ENCODE measurements around the gene SLC35D1. TPM values are rescaled to one million over a fixed set of nuclear protein-coding genes. Genes with fewer than 3 reads are reported as not detected.

The SLC35D1 gene
- total RNA-seq, 4 donors from 2014 or later: 8.3 to 54.3 (median 31.8) TPM

DNA sequence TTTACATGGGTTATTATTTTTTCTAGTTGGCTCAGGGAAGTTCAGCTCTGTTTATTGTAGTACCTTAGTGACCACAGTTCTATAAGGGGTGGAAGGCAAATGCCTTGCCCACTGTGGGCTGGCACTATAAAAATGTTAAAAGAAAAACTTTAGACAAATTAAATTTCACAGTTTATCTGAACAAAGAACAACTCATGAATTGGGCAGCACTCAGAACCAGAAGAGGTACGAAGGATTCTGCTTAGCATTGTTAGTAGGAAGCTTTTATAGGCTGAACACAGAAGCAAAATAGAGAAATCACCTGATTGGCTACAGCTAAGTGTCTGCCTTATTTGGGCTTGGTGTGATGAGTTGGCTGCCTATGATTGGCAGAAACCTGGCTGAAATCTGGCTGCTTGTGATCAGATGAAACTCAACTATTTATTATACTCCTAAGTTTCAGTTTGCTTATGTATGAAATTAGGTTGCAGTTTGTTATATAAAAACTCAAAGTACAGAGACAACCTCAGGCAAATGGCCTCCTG is 35.8 kb upstream of the SLC35D1 start:
- Histone ChIP-seq H3K27me3 (no peaks in the 10 kb centered on the region), H3K27ac (no peak overlapping the region), H3K9me3 (no peaks in the 10 kb centered on the region), H3K36me3 (no peaks in the 10 kb centered on the region), H3K4me1 (no peaks in the 10 kb centered on the region), H3K4me3 (no peak overlapping the region)
- TF ChIP-seq, protein P1, sequence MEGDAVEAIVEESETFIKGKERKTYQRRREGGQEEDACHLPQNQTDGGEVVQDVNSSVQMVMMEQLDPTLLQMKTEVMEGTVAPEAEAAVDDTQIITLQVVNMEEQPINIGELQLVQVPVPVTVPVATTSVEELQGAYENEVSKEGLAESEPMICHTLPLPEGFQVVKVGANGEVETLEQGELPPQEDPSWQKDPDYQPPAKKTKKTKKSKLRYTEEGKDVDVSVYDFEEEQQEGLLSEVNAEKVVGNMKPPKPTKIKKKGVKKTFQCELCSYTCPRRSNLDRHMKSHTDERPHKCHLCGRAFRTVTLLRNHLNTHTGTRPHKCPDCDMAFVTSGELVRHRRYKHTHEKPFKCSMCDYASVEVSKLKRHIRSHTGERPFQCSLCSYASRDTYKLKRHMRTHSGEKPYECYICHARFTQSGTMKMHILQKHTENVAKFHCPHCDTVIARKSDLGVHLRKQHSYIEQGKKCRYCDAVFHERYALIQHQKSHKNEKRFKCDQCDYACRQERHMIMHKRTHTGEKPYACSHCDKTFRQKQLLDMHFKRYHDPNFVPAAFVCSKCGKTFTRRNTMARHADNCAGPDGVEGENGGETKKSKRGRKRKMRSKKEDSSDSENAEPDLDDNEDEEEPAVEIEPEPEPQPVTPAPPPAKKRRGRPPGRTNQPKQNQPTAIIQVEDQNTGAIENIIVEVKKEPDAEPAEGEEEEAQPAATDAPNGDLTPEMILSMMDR (IDR thresholded peaks at IDR 0.05): no peak
- no peak for TF ChIP-seq POLR2A (IDR thresholded peaks at IDR 0.05)
- no peak for DNase-seq

DNA sequence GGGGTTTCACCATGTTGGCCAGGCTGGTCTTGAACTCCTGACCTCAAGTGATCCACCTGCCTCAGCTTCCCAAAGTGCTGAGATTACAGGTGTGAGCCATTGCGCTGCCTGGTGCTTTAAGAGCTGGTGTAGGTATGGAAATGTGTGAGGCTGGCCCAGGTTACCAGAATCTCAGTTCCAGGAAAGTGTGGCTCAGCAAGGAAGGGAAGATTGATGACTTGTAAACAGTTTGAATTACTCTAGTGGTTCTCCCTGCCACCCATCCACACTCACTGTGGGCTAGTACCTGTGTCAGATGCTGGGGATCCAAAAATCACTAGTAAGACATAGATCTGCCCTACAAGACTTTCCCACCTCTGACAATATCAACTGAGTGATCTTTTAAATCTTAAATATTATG is 34.5 kb upstream of the SLC35D1 start:
- TF ChIP-seq, protein P1 (IDR thresholded peaks at IDR 0.05): no peak
- TF ChIP-seq POLR2A (IDR thresholded peaks at IDR 0.05): no peak
- DNase-seq: no peak
- Histone ChIP-seq H3K4me3 (no peak overlapping the region), H3K27ac (no peak overlapping the region), H3K27me3 (no peaks in the 10 kb centered on the region), H3K36me3 (no peaks in the 10 kb centered on the region), H3K9me3 (no peaks in the 10 kb centered on the region), H3K4me1 (no peaks in the 10 kb centered on the region)

DNA sequence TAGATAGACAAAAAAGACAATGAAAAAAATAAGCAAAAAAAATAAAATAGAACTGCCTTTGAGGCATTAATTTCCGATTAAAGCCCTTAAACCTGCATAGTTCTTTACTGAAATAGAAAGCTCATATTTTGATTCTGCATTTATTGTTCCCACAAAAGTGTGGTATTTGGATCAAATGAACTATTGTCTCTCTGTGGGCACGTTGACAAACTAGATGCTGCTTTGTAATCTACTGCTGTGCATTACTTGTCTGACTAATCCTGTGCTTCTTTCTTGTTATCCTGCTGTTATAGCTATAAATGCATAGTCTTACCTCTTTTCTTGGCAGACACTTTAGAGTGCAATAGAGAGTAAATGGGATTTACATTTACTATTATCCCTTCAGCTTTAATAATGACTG is 31.4 kb upstream of the SLC35D1 start:
- Histone ChIP-seq H3K9me3 (no peaks in the 10 kb centered on the region), H3K4me1 (no peaks in the 10 kb centered on the region), H3K27me3 (no peaks in the 10 kb centered on the region), H3K27ac (no peak overlapping the region), H3K36me3 (no peaks in the 10 kb centered on the region), H3K4me3 (no peak overlapping the region)
- TF ChIP-seq, protein P1 (IDR thresholded peaks at IDR 0.05): no peak
- TF ChIP-seq POLR2A (IDR thresholded peaks at IDR 0.05): no peak
- no peak for DNase-seq

DNA sequence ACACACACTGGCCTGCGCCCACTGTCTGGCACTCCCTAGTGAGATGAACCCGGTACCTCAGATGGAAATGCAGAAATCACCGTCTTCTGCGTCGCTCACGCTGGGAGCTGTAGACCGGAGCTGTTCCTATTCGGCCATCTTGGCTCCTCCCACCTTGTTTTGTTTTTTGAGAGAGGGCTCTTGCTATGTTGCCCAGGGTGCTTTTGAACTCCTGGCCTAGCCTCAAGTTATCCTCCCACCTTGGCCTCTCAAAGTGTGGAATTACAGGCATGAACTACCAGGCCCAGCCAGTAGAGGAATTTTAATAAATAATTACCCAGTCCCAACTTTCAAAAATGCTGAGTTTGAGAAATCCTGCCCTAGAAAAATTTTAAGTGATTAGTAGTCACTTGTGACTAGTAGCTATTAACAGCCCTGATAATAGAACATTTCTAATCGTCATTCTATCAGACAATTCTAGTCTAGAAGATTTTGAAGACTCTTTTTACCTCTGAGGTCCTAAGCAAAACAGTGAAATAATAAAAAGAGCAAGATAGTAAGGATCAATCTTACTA is 30.9 kb upstream of the SLC35D1 start:
- Histone ChIP-seq H3K4me1 (no peaks in the 10 kb centered on the region), H3K27ac (no peak overlapping the region), H3K36me3 (no peaks in the 10 kb centered on the region), H3K4me3 (no peak overlapping the region), H3K27me3 (no peaks in the 10 kb centered on the region), H3K9me3 (no peaks in the 10 kb centered on the region)
- TF ChIP-seq, protein P1 (IDR thresholded peaks at IDR 0.05): no peak
- TF ChIP-seq POLR2A (IDR thresholded peaks at IDR 0.05): no peak
- no peak for DNase-seq

DNA sequence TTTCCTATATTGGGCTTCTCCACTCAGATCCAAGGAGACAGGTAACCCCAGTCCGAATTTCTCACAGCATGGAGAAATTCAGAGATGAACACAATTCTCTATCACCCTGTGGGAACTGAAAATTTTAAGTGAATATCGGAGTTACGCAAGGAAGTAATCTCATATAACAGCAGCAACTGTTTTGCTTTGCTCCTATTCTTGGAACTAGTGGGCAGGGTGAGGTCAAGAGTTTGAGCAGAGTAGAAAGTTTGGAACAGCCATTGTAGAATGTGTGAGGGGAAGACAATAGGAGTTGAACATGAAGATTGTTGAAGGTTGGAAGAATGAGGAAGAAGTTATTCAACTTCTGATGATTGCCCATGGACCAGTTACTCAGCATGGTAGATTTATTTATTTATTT is 24.3 kb upstream of the SLC35D1 start:
- no peaks in the 10 kb centered on the region for H3K27me3 ChIP-seq
- H3K36me3 ChIP-seq: no peaks in the 10 kb centered on the region
- DNase-seq: no peak
- no peaks in the 10 kb centered on the region for H3K9me3 ChIP-seq
- no peak overlapping the region for H3K27ac ChIP-seq
- H3K4me3 ChIP-seq: no peak overlapping the region
- H3K4me1 ChIP-seq: no peaks in the 10 kb centered on the region
- TF ChIP-seq, protein P1 (IDR thresholded peaks at IDR 0.05): no peak
- no peak for TF ChIP-seq POLR2A (IDR thresholded peaks at IDR 0.05)

DNA sequence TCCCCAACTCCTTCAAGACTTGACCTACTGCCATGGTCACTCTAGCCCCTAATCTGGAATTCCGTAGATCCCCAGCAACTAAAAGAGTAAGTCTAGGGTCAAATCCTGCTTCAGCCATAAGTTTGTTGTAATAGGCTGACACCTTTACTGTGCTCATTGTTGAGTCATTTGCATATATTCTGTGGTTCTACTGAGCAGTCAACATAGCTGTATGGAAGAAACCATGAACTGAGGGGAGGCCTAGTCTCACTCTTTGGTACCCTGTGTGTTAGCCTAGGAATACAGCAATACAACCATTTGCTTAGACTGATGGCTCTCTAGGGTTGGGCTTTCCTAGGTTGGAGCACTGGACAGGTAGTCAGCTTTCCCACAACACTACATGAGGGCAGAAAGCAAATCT is 23.6 kb upstream of the SLC35D1 start:
- DNase-seq: no peak
- no peak for TF ChIP-seq POLR2A (IDR thresholded peaks at IDR 0.05)
- TF ChIP-seq, protein P1 (IDR thresholded peaks at IDR 0.05): no peak

More for the DNA sequence above, 23.6 kb upstream of the SLC35D1 start:
- Histone ChIP-seq H3K36me3 (no peaks in the 10 kb centered on the region), H3K9me3 (peaks cover 0 to 2% (median 0%) of the 10 kb centered on the region in 4 donors), H3K4me1 (no peaks in the 10 kb centered on the region), H3K27ac (no peak overlapping the region), H3K4me3 (no peak overlapping the region), H3K27me3 (no peaks in the 10 kb centered on the region)

Data from Peyer's patch (tissue), 4 donors.